HG02642 (cell line): Measurements from ENCODE around the gene OXSR1.

Experiments
- ATAC-seq: cut with Tn5 transposase; IDR thresholded peaks from one replicate; pipeline ENCODE4 v1.9.1; 2021; ENCODE audit warnings: mild to moderate bottlenecking; ENCODE audit not compliant: unreplicated experiment, poor library complexity

The OXSR1 gene

GRCh38 chr3:38264353-38264771 is 99.0 kb downstream of the OXSR1 start:
- ATAC-seq = no peak

GRCh38 chr3:38264779-38265178 is 99.4 kb downstream of the OXSR1 start:
- no peak for ATAC-seq

GRCh38 chr3:38265604-38266307 is 100.4 kb downstream of the OXSR1 start, which contains the start of gene SLC22A13:
Gene SLC22A13 (plus strand): TSS chr3:38265812. CDS start chr3:38265861, 49 bp downstream.
- no peak for ATAC-seq

- ATAC-seq = no peak
These were observed 101.5 kb downstream of the OXSR1 start for GRCh38 chr3:38266810-38267209.

GRCh38 chr3:38267662-38268061 is 102.3 kb downstream of the OXSR1 start:
- no peak for ATAC-seq

- ATAC-seq = no peak
These were observed 102.8 kb downstream of the OXSR1 start for GRCh38 chr3:38268087-38268486.

- no peak for ATAC-seq
These were observed 103.2 kb downstream of the OXSR1 start for GRCh38 chr3:38268522-38268921.

- ATAC-seq = no peak
These were observed 105.3 kb downstream of the OXSR1 start for GRCh38 chr3:38270606-38271005.

GRCh38 chr3:38271553-38271952 is 106.2 kb downstream of the OXSR1 start:
- ATAC-seq = no peak

GRCh38 chr3:38274864-38275649 is 109.7 kb downstream of the OXSR1 start:
- ATAC-seq = no peak

- no peak for ATAC-seq
These were observed 110.3 kb downstream of the OXSR1 start for GRCh38 chr3:38275658-38276057.

- no peak for ATAC-seq
These were observed 111.0 kb downstream of the OXSR1 start for GRCh38 chr3:38276081-38276916.

GRCh38 chr3:38276917-38277630 is 111.7 kb downstream of the OXSR1 start:
- ATAC-seq = no peak

- ATAC-seq = no peak
These were observed 113.5 kb downstream of the OXSR1 start for GRCh38 chr3:38278841-38279240.

- ATAC-seq = no peak
These were observed 116.8 kb downstream of the OXSR1 start, which contains the start of gene SLC22A14 for GRCh38 chr3:38281895-38282686. Gene SLC22A14 (plus strand): TSS chr3:38282294. CDS start chr3:38306027, 23,733 bp downstream.

- ATAC-seq = no peak
These were observed 118.7 kb downstream of the OXSR1 start for GRCh38 chr3:38283810-38284755.

- ATAC-seq = no peak
These were observed 119.4 kb downstream of the OXSR1 start for GRCh38 chr3:38284756-38285150.
